ENCODE results near the gene HERC2. TPM values are rescaled to one million over a fixed set of nuclear protein-coding genes. Genes with fewer than 3 reads are reported as not detected.
"Not testable (repeated sequence)": the region's sequence is repeated elsewhere in the genome, so short reads cannot be mapped to it uniquely, and the experiment has no call there.

Gene HERC2
- total RNA-seq, 1 experiment from 2014 or later = 40.0 TPM

GRCh38 chr15:28294560-28294959 is 27.4 kb downstream of the HERC2 start:
- H3K4me3 ChIP-seq; DNase-seq (ENCODE audit: low read depth in 1 of 2, low spot score in 2 of 2); H3K4me1 ChIP-seq (replicated peaks); H3K27ac ChIP-seq; H3K9me3 ChIP-seq (replicated peaks); H3K27me3 ChIP-seq (replicated peaks): not testable (repeated sequence)
- peaks cover 17% of the 10 kb centered on the region for H3K36me3 ChIP-seq

- peaks cover 20% of the 10 kb centered on the region for H3K36me3 ChIP-seq
- no peaks in the 10 kb centered on the region for H3K9me3 ChIP-seq (replicated peaks)
- no peaks in the 10 kb centered on the region for H3K27me3 ChIP-seq (replicated peaks)
- no peak overlapping the region for H3K27ac ChIP-seq
- H3K4me1 ChIP-seq (replicated peaks) = no peaks in the 10 kb centered on the region
- no peak overlapping the region for H3K4me3 ChIP-seq
- no peak for DNase-seq (ENCODE audit: low read depth in 1 of 2, low spot score in 2 of 2)
Measured at GRCh38 chr15:28289694-28290463, 32.1 kb downstream of the HERC2 start.

GRCh38 chr15:28288830-28289693 is 32.9 kb downstream of the HERC2 start:
- not testable (repeated sequence) for H3K4me1 ChIP-seq (replicated peaks); H3K27me3 ChIP-seq (replicated peaks); DNase-seq (ENCODE audit: low read depth in 1 of 2, low spot score in 2 of 2); H3K4me3 ChIP-seq; H3K27ac ChIP-seq; H3K9me3 ChIP-seq (replicated peaks)
- peaks cover 20% of the 10 kb centered on the region for H3K36me3 ChIP-seq

- H3K27ac ChIP-seq; H3K4me3 ChIP-seq; DNase-seq (ENCODE audit: low read depth in 1 of 2, low spot score in 2 of 2); H3K27me3 ChIP-seq (replicated peaks); H3K4me1 ChIP-seq (replicated peaks); H3K9me3 ChIP-seq (replicated peaks): not testable (repeated sequence)
- peaks cover 30% of the 10 kb centered on the region for H3K36me3 ChIP-seq
Measured at GRCh38 chr15:28286659-28287058, 35.3 kb downstream of the HERC2 start.

GRCh38 chr15:28286031-28286430 is 35.9 kb downstream of the HERC2 start:
- no peak overlapping the region for H3K27ac ChIP-seq
- DNase-seq (ENCODE audit: low read depth in 1 of 2, low spot score in 2 of 2) = no peak
- no peak overlapping the region for H3K4me3 ChIP-seq
- peaks cover 32% of the 10 kb centered on the region for H3K36me3 ChIP-seq
- H3K27me3 ChIP-seq (replicated peaks) = no peaks in the 10 kb centered on the region
- no peaks in the 10 kb centered on the region for H3K4me1 ChIP-seq (replicated peaks)
- H3K9me3 ChIP-seq (replicated peaks) = no peaks in the 10 kb centered on the region

GRCh38 chr15:28281876-28282275 is 40.1 kb downstream of the HERC2 start:
- Histone ChIP-seq H3K36me3 (peaks cover 43% of the 10 kb centered on the region), H3K27me3 (replicated peaks) (no peaks in the 10 kb centered on the region), H3K4me1 (replicated peaks) (no peaks in the 10 kb centered on the region), H3K9me3 (replicated peaks) (no peaks in the 10 kb centered on the region), H3K4me3 (no peak overlapping the region), H3K27ac (no peak overlapping the region)
- no peak for DNase-seq (ENCODE audit: low read depth in 1 of 2, low spot score in 2 of 2)

- Histone ChIP-seq H3K36me3 (peaks cover 61% of the 10 kb centered on the region), H3K4me3 (no peak overlapping the region), H3K9me3 (replicated peaks) (no peaks in the 10 kb centered on the region), H3K4me1 (replicated peaks) (no peaks in the 10 kb centered on the region), H3K27ac (no peak overlapping the region), H3K27me3 (replicated peaks) (no peaks in the 10 kb centered on the region)
- DNase-seq (ENCODE audit: low read depth in 1 of 2, low spot score in 2 of 2) = no peak
Measured at GRCh38 chr15:28274635-28275034, 47.3 kb downstream of the HERC2 start.

- no peaks in the 10 kb centered on the region for H3K27me3 ChIP-seq (replicated peaks)
- DNase-seq (ENCODE audit: low read depth in 1 of 2, low spot score in 2 of 2) = no peak
- no peak overlapping the region for H3K27ac ChIP-seq
- H3K4me3 ChIP-seq = no peak overlapping the region
- no peaks in the 10 kb centered on the region for H3K4me1 ChIP-seq (replicated peaks)
- peaks cover 61% of the 10 kb centered on the region for H3K36me3 ChIP-seq
- H3K9me3 ChIP-seq (replicated peaks) = no peaks in the 10 kb centered on the region
Measured at GRCh38 chr15:28273873-28274610, 47.9 kb downstream of the HERC2 start.

- no peaks in the 10 kb centered on the region for H3K4me1 ChIP-seq (replicated peaks)
- H3K36me3 ChIP-seq = peaks cover 64% of the 10 kb centered on the region
- no peaks in the 10 kb centered on the region for H3K27me3 ChIP-seq (replicated peaks)
- no peak overlapping the region for H3K27ac ChIP-seq
- H3K4me3 ChIP-seq = no peak overlapping the region
- DNase-seq (ENCODE audit: low read depth in 1 of 2, low spot score in 2 of 2) = no peak
- no peaks in the 10 kb centered on the region for H3K9me3 ChIP-seq (replicated peaks)
Measured at GRCh38 chr15:28273468-28273867, 48.5 kb downstream of the HERC2 start.

- no peaks in the 10 kb centered on the region for H3K9me3 ChIP-seq (replicated peaks)
- peaks cover 68% of the 10 kb centered on the region for H3K36me3 ChIP-seq
- no peaks in the 10 kb centered on the region for H3K4me1 ChIP-seq (replicated peaks)
- no peaks in the 10 kb centered on the region for H3K27me3 ChIP-seq (replicated peaks)
- no peak overlapping the region for H3K4me3 ChIP-seq
- no peak overlapping the region for H3K27ac ChIP-seq
- DNase-seq (ENCODE audit: low read depth in 1 of 2, low spot score in 2 of 2) = no peak
Measured at GRCh38 chr15:28272587-28272986, 49.4 kb downstream of the HERC2 start.

GRCh38 chr15:28271697-28272260 is 50.2 kb downstream of the HERC2 start:
- Histone ChIP-seq H3K9me3 (replicated peaks) (no peaks in the 10 kb centered on the region), H3K36me3 (peaks cover 71% of the 10 kb centered on the region), H3K27me3 (replicated peaks) (no peaks in the 10 kb centered on the region), H3K4me1 (replicated peaks) (no peaks in the 10 kb centered on the region), H3K27ac (no peak overlapping the region), H3K4me3 (no peak overlapping the region)
- no peak for DNase-seq (ENCODE audit: low read depth in 1 of 2, low spot score in 2 of 2)

GRCh38 chr15:28269097-28269496 is 52.9 kb downstream of the HERC2 start:
- Histone ChIP-seq H3K36me3 (peaks cover 77% of the 10 kb centered on the region), H3K4me1 (replicated peaks) (0 out of 2 replicates have a peak, but pooled peaks cover 3% of the 10 kb centered on the region), H3K4me3 (no peak overlapping the region), H3K27ac (no peak overlapping the region), H3K9me3 (replicated peaks) (no peaks in the 10 kb centered on the region), H3K27me3 (replicated peaks) (no peaks in the 10 kb centered on the region)
- no peak for DNase-seq (ENCODE audit: low read depth in 1 of 2, low spot score in 2 of 2)

- Histone ChIP-seq H3K36me3 (peaks cover 71% of the 10 kb centered on the region), H3K4me3 (no peak overlapping the region)
- no peak for DNase-seq (ENCODE audit: low read depth in 1 of 2, low spot score in 2 of 2)
Measured at GRCh38 chr15:28267727-28268126, 54.3 kb downstream of the HERC2 start.

More at GRCh38 chr15:28267727-28268126, 54.3 kb downstream of the HERC2 start:
- Histone ChIP-seq H3K27me3 (replicated peaks) (no peaks in the 10 kb centered on the region), H3K9me3 (replicated peaks) (no peaks in the 10 kb centered on the region), H3K4me1 (replicated peaks) (0 out of 2 replicates have a peak, but pooled peaks cover 3% of the 10 kb centered on the region), H3K27ac (no peak overlapping the region)

Measured in SJSA1 (cell line).